Germinal center (tissue), 1 donor: ENCODE results near the gene SAXO1.
"Not testable (repeated sequence)": the region's sequence is repeated elsewhere in the genome, so short reads cannot be mapped to it uniquely, and the experiment has no call there.

Experiments
- DNase-seq: peaks from one replicate; pipeline ENCODE4 v3.0.0; 2012; ENCODE audit warnings: mixed read lengths, low spot score

Gene SAXO1

DNA sequence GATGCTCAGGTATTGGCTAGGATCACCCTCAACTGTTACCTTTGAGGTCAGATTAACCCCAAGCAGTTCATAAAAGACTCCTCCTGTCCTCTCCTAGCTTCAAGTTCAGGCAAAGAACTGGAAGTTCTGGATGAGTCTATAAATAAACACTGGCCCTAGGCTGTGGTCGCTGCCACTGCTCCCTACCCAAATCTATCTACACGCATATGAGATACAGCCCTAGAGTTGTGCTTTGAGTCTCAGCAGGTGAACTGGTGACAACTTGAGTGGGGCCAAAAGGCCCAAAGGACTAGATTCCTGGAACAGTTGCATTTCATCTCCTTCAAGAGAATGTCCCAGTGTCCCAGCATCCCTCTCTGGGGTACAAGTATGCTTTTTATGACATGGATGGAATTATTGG, 62.6 kb downstream of the SAXO1 start:
- no peak for DNase-seq

DNA sequence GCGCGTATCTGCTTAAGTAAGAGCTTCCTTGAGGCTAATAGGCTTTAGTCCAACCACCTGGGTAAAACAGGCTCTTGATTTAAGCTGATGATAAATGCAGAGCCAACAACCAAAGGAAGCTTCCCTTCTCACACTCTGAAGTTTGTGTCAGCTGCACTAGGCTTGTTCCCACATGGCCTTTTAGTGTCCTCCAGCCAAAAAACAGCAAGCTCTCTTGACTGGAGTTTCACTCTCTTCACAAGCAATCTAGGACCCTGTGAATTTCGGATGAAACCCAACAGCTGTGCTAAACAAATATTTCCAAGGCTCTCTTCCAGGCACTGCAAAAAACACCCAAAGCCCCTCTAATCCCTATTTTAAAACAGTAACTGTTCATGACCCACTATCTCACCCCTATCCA, 63.9 kb downstream of the SAXO1 start:
- DNase-seq: no peak

DNA sequence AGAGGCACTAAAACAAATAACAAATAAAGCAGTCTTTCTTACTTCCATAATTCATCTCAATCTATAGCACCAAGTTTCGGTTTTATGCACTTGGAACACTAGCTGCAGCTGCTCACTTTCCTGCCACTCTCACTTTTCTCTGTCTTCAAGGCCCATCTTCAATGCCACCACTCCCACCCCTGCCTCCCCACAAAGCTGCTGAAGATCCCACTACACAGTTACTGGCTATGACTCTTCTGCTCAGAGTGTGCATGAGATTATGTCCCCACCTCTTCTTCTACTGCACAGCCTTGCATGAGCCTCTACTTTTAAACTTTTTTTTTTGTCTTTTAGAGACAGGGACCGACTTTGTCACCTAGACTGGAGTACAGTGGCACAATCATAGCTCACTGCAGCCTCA, 77.4 kb downstream of the SAXO1 start:
- DNase-seq: no peak

DNA sequence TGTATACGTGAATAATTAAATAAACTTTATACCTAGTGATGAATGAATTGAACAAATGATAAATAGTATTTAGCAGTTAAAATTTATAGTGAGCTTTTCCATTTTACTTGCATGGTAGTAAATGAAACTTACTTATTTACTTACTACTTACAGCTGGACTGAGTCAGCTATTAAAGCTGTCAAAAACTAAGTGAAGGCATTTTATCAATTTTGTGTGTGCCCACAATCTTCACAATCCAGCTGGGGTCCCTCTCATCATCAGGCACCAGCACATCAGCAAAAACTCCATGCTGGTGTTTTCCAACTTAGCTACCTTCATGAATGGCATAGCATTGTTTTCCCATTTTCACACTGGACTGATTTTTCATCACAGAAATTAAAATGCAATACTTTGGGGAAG, 81.1 kb downstream of the SAXO1 start:
- no peak for DNase-seq

DNA sequence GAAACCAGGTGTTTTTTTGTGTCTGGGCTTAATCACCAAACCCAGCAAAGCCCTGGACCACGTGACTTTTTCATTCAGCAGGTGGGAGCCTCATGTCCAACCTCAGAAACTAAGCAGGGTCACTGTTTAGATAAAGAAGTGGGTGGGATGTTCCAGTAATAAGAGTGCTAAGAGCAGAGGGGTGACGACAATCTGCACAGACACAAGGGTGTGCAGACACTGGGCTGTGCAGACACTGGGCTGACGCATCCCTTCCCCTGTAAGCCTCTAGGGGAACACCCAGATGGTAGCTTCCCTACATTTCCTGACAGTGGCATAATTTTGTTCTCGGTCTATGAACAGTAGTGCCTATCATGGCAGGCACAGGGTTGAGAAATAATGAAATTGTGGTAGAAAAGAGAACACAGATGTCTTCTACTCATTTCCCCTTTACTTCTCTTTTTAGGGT, 85.1 kb downstream of the SAXO1 start:
- no peak for DNase-seq

DNA sequence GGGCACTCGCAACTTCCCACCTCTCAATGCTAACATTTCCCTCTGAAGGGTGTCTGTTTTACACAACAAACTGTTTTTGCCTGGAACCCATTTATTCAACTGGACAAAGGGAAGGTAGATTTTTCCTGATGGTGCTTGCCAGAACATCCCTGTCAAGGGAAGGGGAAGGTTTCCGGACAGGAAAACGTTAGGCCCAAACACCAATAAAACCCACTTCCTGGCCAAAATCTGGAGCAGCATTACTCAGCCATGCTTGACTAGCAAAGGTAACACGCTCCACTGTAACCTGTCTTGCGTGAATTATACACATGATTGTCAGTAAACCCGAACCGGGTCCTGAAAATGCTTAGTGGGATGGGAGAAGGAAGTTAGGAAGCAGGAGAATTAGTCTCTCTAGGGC, 90.2 kb downstream of the SAXO1 start:
- no peak for DNase-seq

DNA sequence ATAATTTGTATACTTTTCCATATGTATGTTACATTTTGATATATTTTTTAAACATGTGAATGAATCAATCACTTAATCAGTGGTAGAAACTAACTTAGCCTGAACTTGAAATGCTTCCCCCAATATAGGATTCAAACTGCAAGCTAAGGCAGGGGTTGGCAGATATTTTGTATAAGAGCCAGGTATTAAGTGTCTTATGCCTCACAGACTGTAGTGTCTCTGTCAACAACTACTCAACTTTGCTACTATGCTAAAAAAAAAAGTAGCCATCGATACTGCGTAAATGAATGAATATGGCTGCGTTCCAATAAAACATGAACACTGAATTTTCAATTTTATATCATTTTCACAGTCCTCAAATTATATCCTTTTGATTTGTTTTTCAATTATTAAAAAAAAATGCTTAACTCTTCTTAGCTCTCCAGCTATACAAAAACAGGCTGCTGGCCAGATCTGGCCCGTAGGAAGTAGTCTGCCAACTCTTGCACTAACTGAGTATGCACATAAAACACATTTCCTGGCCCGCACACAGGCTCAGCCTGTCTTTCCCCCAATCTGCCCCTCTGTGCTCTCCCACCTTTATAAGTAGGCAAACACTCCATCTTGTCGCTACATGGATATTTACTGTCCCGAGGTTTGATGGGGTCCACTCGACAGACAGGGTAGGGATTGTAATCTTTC, 91.8 kb downstream of the SAXO1 start:
- DNase-seq: no peak

DNA sequence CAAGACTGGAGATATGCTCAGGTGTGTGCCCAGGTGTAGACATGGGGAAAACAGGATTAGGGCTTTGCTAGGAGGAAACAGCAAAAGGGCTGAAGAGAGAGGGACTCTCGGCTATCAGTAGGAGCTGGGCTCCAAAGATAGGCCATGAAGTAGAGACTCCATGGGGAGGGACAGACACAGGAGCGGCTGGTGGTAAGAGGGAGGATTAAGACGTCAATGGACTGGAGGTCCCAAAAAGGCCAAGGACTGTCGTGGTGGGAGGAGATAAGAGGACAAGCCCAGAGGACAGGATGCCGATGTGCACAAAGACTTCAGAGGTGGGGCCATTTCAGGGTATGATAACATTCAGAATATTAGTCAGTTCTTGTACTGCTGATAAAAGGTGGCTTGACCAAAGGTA, 93.1 kb downstream of the SAXO1 start:
- DNase-seq: no peak

DNA sequence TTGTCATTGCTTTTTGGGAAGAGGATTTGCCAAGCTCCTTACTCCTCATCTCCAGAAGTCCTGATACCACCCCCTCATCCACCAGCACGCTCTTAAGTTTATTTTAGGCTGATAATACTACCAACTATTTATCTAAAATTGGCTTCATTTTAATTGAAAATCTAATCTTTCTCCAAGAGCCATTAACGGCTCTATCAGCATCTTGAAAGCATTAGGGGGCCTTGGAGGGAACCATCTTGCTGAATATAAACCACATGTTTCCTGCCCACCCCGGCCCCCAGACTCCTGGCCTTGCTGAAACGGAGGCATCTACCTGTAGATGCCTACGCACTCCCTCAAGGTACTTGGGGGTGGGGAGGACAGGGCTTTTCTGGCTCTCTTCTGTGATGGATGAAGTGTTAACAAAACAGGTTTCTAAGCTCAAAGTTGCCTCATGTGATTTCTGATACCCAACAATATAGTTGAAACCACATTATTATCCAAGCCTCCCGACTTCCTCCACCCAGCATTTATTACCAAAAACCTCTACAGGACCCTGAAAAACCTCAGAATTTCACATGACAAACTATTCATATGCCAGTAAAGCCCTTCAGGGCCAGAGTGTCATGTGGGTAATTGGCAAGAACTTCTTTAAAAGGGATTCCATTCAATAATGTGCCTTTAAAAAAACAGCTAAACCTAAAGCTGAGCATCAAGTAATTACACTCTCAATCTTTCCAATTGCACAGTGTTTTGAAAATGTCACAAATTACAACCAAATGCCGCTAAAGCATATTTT, 96.7 kb downstream of the SAXO1 start:
- no peak for DNase-seq

DNA sequence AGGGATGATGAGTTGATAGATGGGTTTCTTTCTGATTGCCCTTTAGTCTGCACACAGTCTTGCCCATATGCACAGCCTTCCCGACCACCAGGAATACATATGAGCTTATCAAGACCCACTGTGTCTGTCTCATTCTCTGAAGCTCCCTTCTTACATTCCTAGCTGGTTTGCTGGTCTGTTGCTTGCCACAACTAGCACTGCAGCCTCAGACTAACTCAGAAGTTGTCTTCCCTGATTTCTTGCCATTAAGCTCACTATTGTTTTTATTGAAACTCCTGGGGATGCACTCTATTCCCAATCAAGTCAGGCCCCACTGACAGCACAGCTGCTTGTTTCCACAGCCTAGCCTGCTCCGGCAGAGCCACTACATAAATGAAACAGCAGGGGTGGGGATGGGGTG, 97.5 kb downstream of the SAXO1 start:
- no peak for DNase-seq

DNA sequence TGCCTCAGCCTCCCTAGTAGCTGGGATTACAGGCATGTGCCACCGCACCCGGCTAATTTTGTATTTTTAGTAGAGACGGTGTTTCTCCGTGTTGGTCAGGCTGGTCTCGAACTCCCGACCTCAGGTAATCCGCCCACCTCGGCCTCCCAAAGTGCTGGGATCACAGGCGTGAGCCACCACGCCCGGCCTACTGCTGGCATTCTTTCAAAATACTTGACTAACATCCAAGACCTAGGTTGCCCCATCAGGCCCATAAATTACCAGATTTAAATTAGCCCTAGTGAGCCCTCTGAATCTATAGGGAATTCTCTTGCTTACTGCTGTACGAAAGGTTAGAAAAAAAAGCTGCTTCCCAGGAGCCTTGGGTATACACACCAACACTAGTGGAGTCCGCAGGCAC, 102.4 kb downstream of the SAXO1 start:
- DNase-seq: not testable (repeated sequence)

DNA sequence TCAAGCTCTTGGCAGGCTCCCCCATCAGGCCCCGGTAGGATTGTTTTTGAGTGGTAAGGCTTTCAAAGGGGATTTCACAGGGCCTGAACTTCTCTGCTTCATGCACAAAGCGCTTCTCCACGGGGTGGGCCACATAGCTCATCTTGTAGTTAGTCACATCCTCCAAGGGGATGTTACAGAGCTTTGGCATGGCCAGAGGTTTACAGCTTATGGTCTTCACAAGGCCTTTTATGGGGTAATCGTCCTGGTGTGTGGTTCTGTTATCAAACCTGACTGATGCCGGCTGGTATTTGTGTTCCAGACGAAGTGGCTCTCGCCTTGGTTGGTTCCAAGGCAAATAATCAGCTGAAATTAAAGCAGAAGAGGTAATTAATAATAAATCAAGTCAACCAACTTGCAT, 104.3 kb downstream of the SAXO1 start:
- DNase-seq: no peak

DNA sequence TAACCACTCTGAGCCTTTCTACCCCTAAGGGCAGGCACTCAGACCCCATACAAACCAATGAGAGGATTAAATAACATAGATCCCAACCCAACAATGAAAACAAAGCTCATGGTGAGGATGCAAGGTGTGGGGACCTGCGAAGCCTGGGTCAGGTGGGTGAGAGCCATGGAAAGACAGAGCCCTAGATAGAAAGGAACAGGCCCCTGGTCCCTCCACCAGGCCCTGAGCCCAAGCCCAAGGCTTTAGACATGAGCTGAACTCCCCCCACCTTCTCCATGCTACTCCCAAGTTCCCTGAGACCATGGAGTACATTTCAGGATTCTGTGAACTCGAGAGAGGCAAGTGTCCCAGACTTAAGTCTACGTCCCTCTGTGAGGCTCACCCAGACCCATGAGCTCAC, 106.5 kb downstream of the SAXO1 start:
- DNase-seq: no peak

DNA sequence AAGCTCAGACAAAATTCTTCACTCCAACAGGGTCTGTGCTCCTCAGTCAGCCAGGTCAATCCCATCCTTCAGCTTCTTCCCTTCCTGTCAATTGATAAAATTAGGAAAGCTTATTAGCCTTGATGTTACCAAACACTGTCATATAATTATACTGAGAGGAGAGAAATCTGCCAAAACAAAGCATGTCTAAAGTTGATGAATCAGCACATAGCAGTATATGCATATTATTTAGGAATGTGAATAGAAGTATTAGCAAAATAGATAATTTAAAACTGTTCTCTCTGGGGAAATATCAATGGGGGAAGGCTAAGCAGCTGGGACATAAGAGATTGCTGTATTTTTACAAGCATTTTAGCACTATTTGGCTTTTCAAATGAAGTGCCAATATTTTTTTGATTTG, 107.1 kb downstream of the SAXO1 start:
- DNase-seq: no peak

DNA sequence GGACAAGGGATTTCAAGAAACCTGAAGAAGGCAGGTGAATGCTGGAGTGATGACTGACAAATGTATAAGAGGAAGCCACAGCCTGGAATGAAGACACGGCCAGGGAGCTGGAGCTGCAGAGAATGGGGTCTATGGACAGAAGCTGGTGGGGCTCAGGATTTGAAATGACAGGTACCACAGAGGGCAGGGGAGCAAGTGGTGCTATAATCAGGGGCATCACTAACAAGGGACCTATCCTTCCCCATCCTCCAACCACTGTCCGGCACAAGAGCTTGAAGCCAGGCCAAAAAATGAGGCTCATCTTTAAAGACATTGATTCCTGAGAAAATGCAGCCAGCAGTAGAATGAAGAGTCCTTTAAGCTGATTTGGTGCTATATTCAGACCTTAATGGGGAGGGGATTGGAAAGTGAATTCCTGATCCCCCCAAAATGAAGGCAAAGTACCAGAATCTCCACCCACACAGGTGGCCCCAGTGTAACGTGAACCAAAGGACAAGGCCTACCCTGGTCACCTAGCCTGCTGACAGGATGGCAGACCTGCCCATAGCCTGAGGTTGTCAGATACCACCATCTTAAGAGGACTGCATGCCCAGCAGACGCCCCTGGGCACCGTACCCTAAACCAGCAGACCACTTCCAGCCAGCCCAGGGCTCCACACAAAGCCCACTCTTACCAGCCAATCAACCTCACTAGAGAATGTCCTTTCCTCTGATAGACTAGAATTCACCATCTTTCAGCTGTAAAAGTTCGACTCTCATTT, 109.2 kb downstream of the SAXO1 start:
- no peak for DNase-seq

DNA sequence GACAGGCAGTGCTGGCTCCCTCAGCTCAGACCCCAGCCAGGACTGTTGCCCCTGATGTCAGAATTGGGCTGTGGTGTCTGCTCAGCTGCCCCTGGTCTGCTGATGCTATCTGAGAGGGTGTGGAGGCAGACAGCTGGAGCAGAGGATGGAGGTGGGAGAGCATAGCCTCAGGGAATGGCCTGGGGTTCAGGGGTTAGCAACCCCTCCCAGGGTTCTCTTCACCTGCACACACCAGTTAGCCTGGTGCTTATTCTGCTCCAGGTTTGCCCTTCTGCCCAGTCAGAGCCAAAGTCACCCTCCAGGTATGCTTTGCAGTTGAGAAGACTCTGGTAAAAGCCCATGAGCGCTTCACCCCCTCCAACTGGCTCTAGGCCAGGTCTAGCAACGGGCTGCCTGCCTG, 109.8 kb downstream of the SAXO1 start:
- DNase-seq: no peak

DNA sequence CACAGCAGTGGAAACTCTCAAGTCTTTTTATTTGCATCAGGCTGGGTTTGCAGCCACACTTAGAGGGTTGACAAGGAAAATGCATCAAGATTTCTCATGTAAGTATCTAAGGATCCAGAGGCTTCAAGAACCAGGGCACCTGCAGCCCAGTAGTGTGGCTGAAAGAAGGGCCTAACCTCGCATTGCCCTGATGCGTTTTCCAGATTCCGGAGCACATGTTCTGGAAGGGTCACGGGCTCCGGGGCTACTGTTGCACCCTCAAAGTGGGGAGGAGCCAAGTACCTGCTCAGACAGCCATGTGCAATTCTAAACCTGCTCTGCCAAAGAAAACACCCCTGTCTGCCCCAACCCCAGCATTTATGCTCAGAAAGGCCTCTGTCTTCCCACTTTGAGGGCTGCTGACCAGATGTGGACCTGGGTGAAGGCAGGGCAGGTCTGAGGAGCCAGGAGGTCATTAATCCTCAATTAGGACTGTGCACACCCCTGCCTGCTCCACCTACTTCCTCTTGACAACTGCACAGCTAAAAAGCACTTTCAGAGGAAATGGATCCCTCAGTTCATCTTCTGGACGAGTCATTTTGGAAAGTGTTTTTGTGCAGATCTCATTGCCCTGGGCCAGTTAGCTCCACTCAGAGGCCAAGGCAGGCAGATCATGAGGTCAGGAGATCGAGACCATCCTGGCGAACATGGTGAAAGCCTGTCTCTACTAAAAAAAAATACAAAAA, 110.7 kb downstream of the SAXO1 start:
- DNase-seq: no peak

DNA sequence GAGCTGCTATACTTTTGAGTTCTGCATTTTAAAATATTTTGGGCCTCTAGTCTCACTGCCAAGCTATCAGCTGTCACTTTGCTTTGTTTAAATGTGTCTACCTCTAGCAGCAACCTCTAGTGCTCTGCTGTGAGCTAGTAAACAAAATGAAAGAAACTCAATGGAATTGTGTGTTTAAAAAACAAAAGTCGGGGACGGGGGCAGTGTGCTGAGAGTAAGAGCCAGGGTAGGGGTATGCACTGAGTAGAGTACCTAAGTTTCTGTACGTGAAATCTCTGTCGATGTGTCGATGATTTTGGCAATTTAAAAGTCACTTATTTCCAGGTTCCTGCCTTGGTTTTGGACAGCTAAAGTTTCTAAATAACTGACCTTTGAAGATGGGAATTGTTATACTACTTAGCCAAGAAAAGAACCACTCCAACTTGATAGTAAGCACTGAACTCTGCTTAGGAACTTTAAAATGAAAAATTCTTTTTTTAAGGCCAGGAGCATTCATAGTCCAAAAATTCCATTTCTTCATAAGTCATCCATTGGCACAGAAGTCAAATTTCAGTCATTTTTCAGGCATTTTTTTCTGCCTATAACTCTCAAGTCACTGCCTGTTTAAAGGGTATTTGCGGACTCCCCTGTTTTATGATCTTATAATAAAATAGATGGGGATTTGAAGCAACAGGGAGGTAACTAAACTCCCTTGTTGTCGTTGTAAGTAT, 111.5 kb downstream of the SAXO1 start:
- DNase-seq: no peak

DNA sequence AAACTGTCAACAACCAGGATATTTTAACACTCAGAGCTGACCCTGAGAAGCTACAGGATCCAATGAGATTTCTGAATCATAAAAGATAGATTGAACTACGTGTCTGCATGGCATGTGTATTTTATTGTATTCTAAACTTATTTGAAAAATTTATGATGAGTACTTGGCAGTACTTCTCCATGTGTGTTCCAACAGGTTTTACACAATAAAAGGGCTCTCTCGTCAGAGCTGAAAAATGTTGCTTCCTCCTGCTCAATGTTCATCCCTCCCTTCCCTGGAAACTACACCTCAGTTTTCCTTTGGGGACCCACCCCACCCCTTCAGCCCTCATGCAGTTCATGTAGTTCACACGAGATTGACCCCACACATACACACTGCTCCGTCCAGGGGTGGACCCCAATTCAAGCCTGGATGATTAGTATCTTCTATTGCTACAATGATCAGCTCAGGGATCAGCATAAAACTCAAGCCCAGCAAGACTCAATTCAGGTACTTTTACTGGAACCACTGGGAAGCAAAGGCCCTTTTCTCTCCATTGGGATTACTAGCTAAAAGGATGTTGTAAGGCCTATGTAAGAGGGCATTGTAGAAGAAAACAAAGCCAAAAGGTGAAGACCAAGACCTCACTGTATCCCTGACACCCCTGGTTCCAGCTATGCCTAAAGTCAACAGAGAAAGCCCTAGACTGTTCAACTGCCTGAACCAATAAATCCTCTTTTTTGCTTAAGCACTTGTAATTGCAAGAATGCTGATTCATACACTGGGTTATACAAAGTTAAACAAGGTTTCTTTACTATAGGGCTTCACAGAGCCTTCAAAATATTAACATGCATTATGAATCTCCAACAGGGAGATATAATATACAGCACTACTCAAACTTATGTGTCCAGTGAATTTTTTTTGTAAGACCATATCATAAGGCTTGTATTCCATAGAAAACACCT, 112.6 kb downstream of the SAXO1 start:
- no peak for DNase-seq

DNA sequence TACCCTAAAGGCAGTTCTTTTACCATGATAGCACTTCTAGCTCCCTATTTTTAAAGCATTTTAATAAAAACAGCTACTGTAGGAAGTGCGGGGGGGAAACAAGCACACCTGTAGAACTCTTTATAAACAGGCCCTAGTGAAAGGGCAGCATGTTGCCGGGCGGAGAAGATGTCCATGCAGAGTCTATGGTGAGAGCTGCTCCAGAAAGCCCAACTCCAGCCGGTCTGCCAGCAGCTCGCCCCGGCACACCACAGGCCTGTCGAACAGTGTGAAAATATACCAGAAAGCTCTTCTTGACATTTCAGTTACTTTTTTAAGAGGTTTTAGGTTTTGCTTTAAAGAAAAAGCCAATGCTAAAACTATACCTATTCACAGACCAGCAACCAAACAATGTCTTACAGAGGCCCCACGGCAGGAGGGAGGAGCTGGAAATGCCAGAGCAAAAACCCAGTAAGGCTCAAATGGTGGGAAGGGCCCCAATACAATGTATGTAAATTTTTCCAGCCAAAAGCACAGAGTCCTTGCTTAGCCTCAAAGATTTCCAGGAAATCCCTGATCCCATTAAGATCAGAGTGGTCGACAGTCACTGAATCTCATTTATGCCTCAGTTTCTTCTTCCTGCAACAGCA, 121.2 kb downstream of the SAXO1 start:
- DNase-seq: no peak
